ENCODE measurements around the gene WDR77.

DNA sequence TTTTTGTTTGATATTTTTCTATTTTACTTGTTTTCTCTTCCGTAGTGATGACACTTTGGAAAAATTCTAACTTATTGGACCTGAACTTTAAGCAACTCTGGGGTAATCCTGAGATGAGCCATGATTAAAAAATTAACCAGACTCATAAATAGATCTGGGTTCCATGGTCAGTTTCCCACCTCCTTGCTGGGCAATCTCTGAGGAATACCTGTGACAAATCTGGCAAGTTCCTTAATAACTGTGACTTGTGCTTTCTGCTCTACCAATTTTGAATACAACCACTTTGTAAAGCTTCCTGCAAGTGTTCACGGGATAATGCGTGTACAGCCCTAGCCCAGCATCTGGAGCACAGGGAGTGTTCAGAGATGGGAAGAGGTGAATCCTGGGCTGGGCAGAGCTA, 24.8 kb downstream of the WDR77 start:
- TF ChIP-seq, protein P1, sequence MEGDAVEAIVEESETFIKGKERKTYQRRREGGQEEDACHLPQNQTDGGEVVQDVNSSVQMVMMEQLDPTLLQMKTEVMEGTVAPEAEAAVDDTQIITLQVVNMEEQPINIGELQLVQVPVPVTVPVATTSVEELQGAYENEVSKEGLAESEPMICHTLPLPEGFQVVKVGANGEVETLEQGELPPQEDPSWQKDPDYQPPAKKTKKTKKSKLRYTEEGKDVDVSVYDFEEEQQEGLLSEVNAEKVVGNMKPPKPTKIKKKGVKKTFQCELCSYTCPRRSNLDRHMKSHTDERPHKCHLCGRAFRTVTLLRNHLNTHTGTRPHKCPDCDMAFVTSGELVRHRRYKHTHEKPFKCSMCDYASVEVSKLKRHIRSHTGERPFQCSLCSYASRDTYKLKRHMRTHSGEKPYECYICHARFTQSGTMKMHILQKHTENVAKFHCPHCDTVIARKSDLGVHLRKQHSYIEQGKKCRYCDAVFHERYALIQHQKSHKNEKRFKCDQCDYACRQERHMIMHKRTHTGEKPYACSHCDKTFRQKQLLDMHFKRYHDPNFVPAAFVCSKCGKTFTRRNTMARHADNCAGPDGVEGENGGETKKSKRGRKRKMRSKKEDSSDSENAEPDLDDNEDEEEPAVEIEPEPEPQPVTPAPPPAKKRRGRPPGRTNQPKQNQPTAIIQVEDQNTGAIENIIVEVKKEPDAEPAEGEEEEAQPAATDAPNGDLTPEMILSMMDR (IDR thresholded peaks at IDR 0.05) = no peak
- TF ChIP-seq EZH2 (IDR thresholded peaks at IDR 0.05; ENCODE audit: borderline replicate concordance, insufficient read depth, low read depth, low read length, poor library complexity, severe bottlenecking) = no peak
